BLaER1 treated with 17β-estradiol and CSF1 and Interleukin-3, amounts not matched to agents 10 nM and 100 nM (cell line): ENCODE data around the gene WDR45B.

ENCODE experiments used
- H3K27ac ChIP-seq, 11 experiments: shearing (Covaris generic); formaldehyde crosslinking; 2 replicates each; pipeline ENCODE4 v1.8.1; 2022
- H3K27me3 ChIP-seq, 11 experiments: shearing (Covaris generic); formaldehyde crosslinking; 2 replicates each; pipeline ENCODE4 v1.8.1; 2022
- H3K36me3 ChIP-seq, 11 experiments: shearing (Covaris generic); formaldehyde crosslinking; 2 replicates each; pipeline ENCODE4 v1.8.1; 2022
- H3K4me1 ChIP-seq, 10 experiments: shearing (Covaris generic); formaldehyde crosslinking; 2 replicates each; pipeline ENCODE4 v1.8.1; 2022
- H3K4me2 ChIP-seq, 11 experiments: shearing (Covaris generic); formaldehyde crosslinking; 2 replicates each; pipeline ENCODE4 v1.8.1; 2022
- H3K4me3 ChIP-seq, 10 experiments: shearing (Covaris generic); formaldehyde crosslinking; 2 replicates each; pipeline ENCODE4 v1.8.1; 2022
- H3K9ac ChIP-seq, 11 experiments: shearing (Covaris generic); formaldehyde crosslinking; 2 replicates each; pipeline ENCODE4 v1.8.1; 2022
- H3K9me3 ChIP-seq, 11 experiments: shearing (Covaris generic); formaldehyde crosslinking; replicated peaks in 1 of 11; 2 replicates each; pipeline ENCODE4 v1.8.1; 2022
- H4K20me1 ChIP-seq, 11 experiments: shearing (Covaris generic); formaldehyde crosslinking; 2 replicates each; pipeline ENCODE4 v1.8.1; 2022
- Cebpa-rat ChIP-seq, 11 experiments: shearing (Covaris generic); IDR thresholded peaks; 2 replicates each; pipeline ENCODE4 v1.8.1; 2022

The WDR45B gene

GRCh38 chr17:82681547-82681946 lies 33.3 kb upstream of the WDR45B start:
- no peak overlapping the region for H3K4me3 ChIP-seq
- no peaks in the 10 kb centered on the region for H3K27me3 ChIP-seq
- H3K27ac ChIP-seq, result no peak overlapping the region
- no peak for TF ChIP-seq Cebpa-rat (IDR thresholded peaks at IDR 0.05)
- peaks cover 0 to 21% (median 9%) of the 10 kb centered on the region in 10 experiments; a peak in 14 of 20 replicates for H3K4me1 ChIP-seq
- H3K4me2 ChIP-seq, result no peak overlapping the region
- H4K20me1 ChIP-seq, result no peaks in the 10 kb centered on the region
- peaks cover 14 to 21% (median 16%) of the 10 kb centered on the region in 11 experiments for H3K9me3 ChIP-seq
- H3K9ac ChIP-seq, result no peak overlapping the region
- H3K36me3 ChIP-seq, result peaks cover 0 to 3% (median 0%) of the 10 kb centered on the region in 11 experiments; a peak in 1 of 22 replicates

GRCh38 chr17:82679586-82680465 lies 31.6 kb upstream of the WDR45B start:
- Histone ChIP-seq H3K4me3 (no peak overlapping the region), H3K9ac (no peak overlapping the region), H4K20me1 (peaks cover 0 to 5% (median 0%) of the 10 kb centered on the region in 11 experiments; a peak in 1 of 22 replicates), H3K9me3 (peaks cover 14 to 21% (median 16%) of the 10 kb centered on the region in 11 experiments), H3K4me1 (peaks cover 0 to 21% (median 7%) of the 10 kb centered on the region in 10 experiments; a peak in 14 of 20 replicates), H3K27me3 (no peaks in the 10 kb centered on the region), H3K36me3 (peaks cover 0 to 3% (median 0%) of the 10 kb centered on the region in 11 experiments; a peak in 1 of 22 replicates), H3K27ac (no peak overlapping the region), H3K4me2 (no peak overlapping the region)
- no peak for TF ChIP-seq Cebpa-rat (IDR thresholded peaks at IDR 0.05)

- Histone ChIP-seq H3K4me3 (no peak overlapping the region), H3K27me3 (no peaks in the 10 kb centered on the region), H4K20me1 (peaks cover 0 to 5% (median 0%) of the 10 kb centered on the region in 11 experiments; a peak in 1 of 22 replicates), H3K4me2 (peak overlapping the region in 7 of 11 experiments; percentile 2 to 60 (median 37); a peak in 9 of 22 replicates), H3K9ac (no peak overlapping the region), H3K36me3 (peaks cover 0 to 3% (median 0%) of the 10 kb centered on the region in 11 experiments; a peak in 1 of 22 replicates), H3K9me3 (peaks cover 14 to 21% (median 16%) of the 10 kb centered on the region in 11 experiments), H3K4me1 (peaks cover 0 to 21% (median 7%) of the 10 kb centered on the region in 10 experiments; a peak in 14 of 20 replicates), H3K27ac (no peak overlapping the region)
- TF ChIP-seq Cebpa-rat (IDR thresholded peaks at IDR 0.05), result no peak
Observed at GRCh38 chr17:82678265-82678891, 30.1 kb upstream of the WDR45B start.

GRCh38 chr17:82677353-82677925 lies 29.2 kb upstream of the WDR45B start:
- Histone ChIP-seq H4K20me1 (peaks cover 0 to 5% (median 0%) of the 10 kb centered on the region in 11 experiments; a peak in 1 of 22 replicates), H3K4me3 (no peak overlapping the region), H3K27me3 (no peaks in the 10 kb centered on the region), H3K27ac (no peak overlapping the region), H3K36me3 (peaks cover 0 to 3% (median 0%) of the 10 kb centered on the region in 11 experiments; a peak in 1 of 22 replicates), H3K9me3 (peaks cover 11 to 17% (median 15%) of the 10 kb centered on the region in 11 experiments), H3K4me2 (no peak overlapping the region), H3K4me1 (peaks cover 0 to 21% (median 7%) of the 10 kb centered on the region in 10 experiments; a peak in 14 of 20 replicates), H3K9ac (no peak overlapping the region)
- TF ChIP-seq Cebpa-rat (IDR thresholded peaks at IDR 0.05), result no peak

GRCh38 chr17:82675476-82676245 lies 27.4 kb upstream of the WDR45B start:
- peaks cover 0 to 21% (median 7%) of the 10 kb centered on the region in 10 experiments; a peak in 14 of 20 replicates for H3K4me1 ChIP-seq
- H3K4me2 ChIP-seq, result peak overlapping the region in 1 of 11 experiments; percentile 5; a peak in 2 of 22 replicates
- H3K9ac ChIP-seq, result no peak overlapping the region

GRCh38 chr17:82674656-82675475 lies 26.6 kb upstream of the WDR45B start:
- no peak overlapping the region for H3K4me2 ChIP-seq
- no peak overlapping the region for H3K9ac ChIP-seq
- no peaks in the 10 kb centered on the region for H3K36me3 ChIP-seq
- H3K27me3 ChIP-seq, result no peaks in the 10 kb centered on the region
- H3K27ac ChIP-seq, result no peak overlapping the region
- H3K9me3 ChIP-seq, result no peaks in the 10 kb centered on the region
- peaks cover 0 to 5% (median 0%) of the 10 kb centered on the region in 11 experiments; a peak in 1 of 22 replicates for H4K20me1 ChIP-seq
- TF ChIP-seq Cebpa-rat (IDR thresholded peaks at IDR 0.05), result no peak
- no peak overlapping the region for H3K4me3 ChIP-seq
- H3K4me1 ChIP-seq, result peaks cover 0 to 18% (median 8%) of the 10 kb centered on the region in 10 experiments; a peak in 14 of 20 replicates

More at GRCh38 chr17:82675476-82676245, 27.4 kb upstream of the WDR45B start:
- Histone ChIP-seq H3K36me3 (no peaks in the 10 kb centered on the region), H3K9me3 (peaks cover 0 to under 1% (median 0%) of the 10 kb centered on the region in 11 experiments; a peak in 1 of 22 replicates), H3K4me3 (no peak overlapping the region), H3K27me3 (no peaks in the 10 kb centered on the region), H3K27ac (no peak overlapping the region), H4K20me1 (peaks cover 0 to 5% (median 0%) of the 10 kb centered on the region in 11 experiments; a peak in 1 of 22 replicates)
- TF ChIP-seq Cebpa-rat (IDR thresholded peaks at IDR 0.05), result no peak

- no peak overlapping the region for H3K9ac ChIP-seq
- H3K4me3 ChIP-seq, result no peak overlapping the region
- peaks cover 0 to 10% (median 0%) of the 10 kb centered on the region in 11 experiments; a peak in 3 of 22 replicates for H4K20me1 ChIP-seq
- H3K9me3 ChIP-seq, result no peaks in the 10 kb centered on the region
- H3K27me3 ChIP-seq, result no peaks in the 10 kb centered on the region
- no peak for TF ChIP-seq Cebpa-rat (IDR thresholded peaks at IDR 0.05)
- no peak overlapping the region for H3K27ac ChIP-seq
- no peaks in the 10 kb centered on the region for H3K36me3 ChIP-seq
- H3K4me1 ChIP-seq, result peaks cover 18 to 36% (median 25%) of the 10 kb centered on the region in 10 experiments
- no peak overlapping the region for H3K4me2 ChIP-seq
Observed at GRCh38 chr17:82670661-82671450, 22.6 kb upstream of the WDR45B start.
